ENCODE data around the gene BCAP31.
"Not testable (repeated sequence)": the region's sequence is repeated elsewhere in the genome, so short reads cannot be mapped to it uniquely, and the experiment has no call there.

Gene BCAP31

GRCh38 chrX:153693216-153694086, 30.7 kb downstream of the BCAP31 start:
- DNase-seq (ENCODE audit: low read depth), result no peak

- DNase-seq (ENCODE audit: low read depth), result no peak
Measured at GRCh38 chrX:153692611-153693156, 31.5 kb downstream of the BCAP31 start.

- DNase-seq (ENCODE audit: low read depth), result no peak
Measured at GRCh38 chrX:153692003-153692402, 32.2 kb downstream of the BCAP31 start.

GRCh38 chrX:153691032-153691827, 33.0 kb downstream of the BCAP31 start:
- not testable (repeated sequence) for DNase-seq (ENCODE audit: low read depth)

- no peak for DNase-seq (ENCODE audit: low read depth)
Measured at GRCh38 chrX:153690466-153690865, 33.7 kb downstream of the BCAP31 start.

- DNase-seq (ENCODE audit: low read depth), result no peak
Measured at GRCh38 chrX:153689654-153690465, 34.3 kb downstream of the BCAP31 start.

GRCh38 chrX:153688911-153689590, 35.1 kb downstream of the BCAP31 start:
- DNase-seq (ENCODE audit: low read depth), result no peak

- DNase-seq (ENCODE audit: low read depth), result no peak
Measured at GRCh38 chrX:153688506-153688905, 35.7 kb downstream of the BCAP31 start.

GRCh38 chrX:153688071-153688470, 36.1 kb downstream of the BCAP31 start:
- DNase-seq (ENCODE audit: low read depth), result no peak

- DNase-seq (ENCODE audit: low read depth), result no peak
Measured at GRCh38 chrX:153687121-153688039, 36.8 kb downstream of the BCAP31 start, which contains the start of gene SLC6A8. SLC6A8 (plus strand) TSS chrX:153687926; CDS start chrX:153688575, 649 bp downstream.

GRCh38 chrX:153686711-153687110, 37.5 kb downstream of the BCAP31 start:
- no peak for DNase-seq (ENCODE audit: low read depth)

GRCh38 chrX:153685751-153686696, 38.2 kb downstream of the BCAP31 start:
- DNase-seq (ENCODE audit: low read depth), result no peak

GRCh38 chrX:153685156-153685536, 39.0 kb downstream of the BCAP31 start:
- DNase-seq (ENCODE audit: low read depth), result no peak

GRCh38 chrX:153684467-153685155, 39.6 kb downstream of the BCAP31 start:
- no peak for DNase-seq (ENCODE audit: low read depth)

- DNase-seq (ENCODE audit: low read depth), result not testable (repeated sequence)
Measured at GRCh38 chrX:153683486-153683885, 40.7 kb downstream of the BCAP31 start.

GRCh38 chrX:153681175-153681574, 43.0 kb downstream of the BCAP31 start:
- DNase-seq (ENCODE audit: low read depth), result no peak

- no peak for DNase-seq (ENCODE audit: low read depth)
Measured at GRCh38 chrX:153674219-153674851, 49.9 kb downstream of the BCAP31 start.
